Right hindlimb (tissue), 1 donor: ENCODE data around the gene RECQL5.

Experiments used
- DNase-seq: peaks from one replicate; pipeline ENCODE4 v3.0.0-alpha.2; 2018

The RECQL5 gene

GRCh38 chr17:75666959-75667790, at the start of gene RECQL5, which contains the start of gene SAP30BP:
Gene RECQL5 (minus strand): TSS chr17:75667154. CDS start chr17:75666557, 597 bp downstream.
Gene SAP30BP (plus strand): TSS chr17:75667338. CDS start chr17:75667373, 35 bp downstream.
- DNase-seq, result peak; percentile 98

GRCh38 chr17:75712446-75712845, 45.5 kb upstream of the RECQL5 start:
- no peak for DNase-seq

GRCh38 chr17:75707079-75707571, 40.2 kb upstream of the RECQL5 start:
- DNase-seq, result no peak

- DNase-seq, result no peak
These were observed 39.2 kb upstream of the RECQL5 start for GRCh38 chr17:75706042-75706728.

GRCh38 chr17:75704963-75705875, 38.3 kb upstream of the RECQL5 start:
- DNase-seq, result no peak

GRCh38 chr17:75703591-75703990, 36.6 kb upstream of the RECQL5 start:
- no peak for DNase-seq

- no peak for DNase-seq
These were observed 36.2 kb upstream of the RECQL5 start for GRCh38 chr17:75703191-75703590.

- DNase-seq, result no peak
These were observed 34.3 kb upstream of the RECQL5 start for GRCh38 chr17:75701288-75701687.

GRCh38 chr17:75698659-75699058, 31.7 kb upstream of the RECQL5 start:
- no peak for DNase-seq

- no peak for DNase-seq
These were observed 30.8 kb upstream of the RECQL5 start for GRCh38 chr17:75697651-75698291.

- peak; percentile 75 for DNase-seq
These were observed 28.9 kb upstream of the RECQL5 start for GRCh38 chr17:75695830-75696271.

- DNase-seq, result no peak
These were observed 28.3 kb upstream of the RECQL5 start for GRCh38 chr17:75695141-75695829.

GRCh38 chr17:75694536-75694935, 27.6 kb upstream of the RECQL5 start:
- DNase-seq, result no peak

- DNase-seq, result peak; percentile 70
These were observed 26.8 kb upstream of the RECQL5 start for GRCh38 chr17:75693500-75694481.

- DNase-seq, result no peak
These were observed 26.0 kb upstream of the RECQL5 start for GRCh38 chr17:75692976-75693375.

- peak; percentile 45 for DNase-seq
These were observed 25.1 kb upstream of the RECQL5 start for GRCh38 chr17:75691801-75692626.

GRCh38 chr17:75691371-75691791, 24.4 kb upstream of the RECQL5 start:
- DNase-seq, result no peak

GRCh38 chr17:75689441-75689873, 22.5 kb upstream of the RECQL5 start:
- no peak for DNase-seq

GRCh38 chr17:75688209-75688825, 21.4 kb upstream of the RECQL5 start:
- no peak for DNase-seq
